WTC11 (cell line): ENCODE results near the gene MYOZ1.

Experiments used
- FOXK1 ChIP-seq: sonication (generic); formaldehyde crosslinking; IDR thresholded peaks from 2 replicates; pipeline ENCODE4 v1.8.0; 2022; ENCODE audit warnings: mild to moderate bottlenecking, moderate library complexity, missing genetic modification reagents
- TF ChIP-seq, protein P1 (sequence below): fragments of 200-600 bp; IDR thresholded peaks from 2 replicates; pipeline ENCODE4 v1.8.0; 2022; ENCODE audit warnings: antibody characterized with exemption

DNA sequence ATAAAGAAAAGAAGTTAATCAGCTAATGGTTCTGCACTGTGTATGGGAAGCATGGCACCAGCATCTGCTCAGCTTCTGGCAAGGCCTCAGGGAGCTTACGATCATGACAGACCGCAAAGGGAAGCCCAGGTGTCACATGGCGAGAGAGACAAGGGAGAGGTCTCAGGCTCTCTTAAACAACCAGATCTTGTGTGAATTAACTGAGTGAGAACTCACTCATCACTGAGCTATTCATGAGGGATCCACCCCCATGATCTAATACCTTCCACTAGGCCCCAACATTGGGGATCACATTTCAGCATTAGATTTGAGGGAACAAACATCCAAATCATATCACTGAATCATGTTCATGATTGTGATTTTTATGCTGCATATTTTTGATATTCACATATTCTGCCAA is 55.9 kb downstream of the MYOZ1 start:
- TF ChIP-seq FOXK1 (CRISPR knock-in tag), result no peak
- TF ChIP-seq, protein P1, sequence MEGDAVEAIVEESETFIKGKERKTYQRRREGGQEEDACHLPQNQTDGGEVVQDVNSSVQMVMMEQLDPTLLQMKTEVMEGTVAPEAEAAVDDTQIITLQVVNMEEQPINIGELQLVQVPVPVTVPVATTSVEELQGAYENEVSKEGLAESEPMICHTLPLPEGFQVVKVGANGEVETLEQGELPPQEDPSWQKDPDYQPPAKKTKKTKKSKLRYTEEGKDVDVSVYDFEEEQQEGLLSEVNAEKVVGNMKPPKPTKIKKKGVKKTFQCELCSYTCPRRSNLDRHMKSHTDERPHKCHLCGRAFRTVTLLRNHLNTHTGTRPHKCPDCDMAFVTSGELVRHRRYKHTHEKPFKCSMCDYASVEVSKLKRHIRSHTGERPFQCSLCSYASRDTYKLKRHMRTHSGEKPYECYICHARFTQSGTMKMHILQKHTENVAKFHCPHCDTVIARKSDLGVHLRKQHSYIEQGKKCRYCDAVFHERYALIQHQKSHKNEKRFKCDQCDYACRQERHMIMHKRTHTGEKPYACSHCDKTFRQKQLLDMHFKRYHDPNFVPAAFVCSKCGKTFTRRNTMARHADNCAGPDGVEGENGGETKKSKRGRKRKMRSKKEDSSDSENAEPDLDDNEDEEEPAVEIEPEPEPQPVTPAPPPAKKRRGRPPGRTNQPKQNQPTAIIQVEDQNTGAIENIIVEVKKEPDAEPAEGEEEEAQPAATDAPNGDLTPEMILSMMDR, result no peak
